ENCODE results near the gene TEDC1.

TEDC1 gene

DNA sequence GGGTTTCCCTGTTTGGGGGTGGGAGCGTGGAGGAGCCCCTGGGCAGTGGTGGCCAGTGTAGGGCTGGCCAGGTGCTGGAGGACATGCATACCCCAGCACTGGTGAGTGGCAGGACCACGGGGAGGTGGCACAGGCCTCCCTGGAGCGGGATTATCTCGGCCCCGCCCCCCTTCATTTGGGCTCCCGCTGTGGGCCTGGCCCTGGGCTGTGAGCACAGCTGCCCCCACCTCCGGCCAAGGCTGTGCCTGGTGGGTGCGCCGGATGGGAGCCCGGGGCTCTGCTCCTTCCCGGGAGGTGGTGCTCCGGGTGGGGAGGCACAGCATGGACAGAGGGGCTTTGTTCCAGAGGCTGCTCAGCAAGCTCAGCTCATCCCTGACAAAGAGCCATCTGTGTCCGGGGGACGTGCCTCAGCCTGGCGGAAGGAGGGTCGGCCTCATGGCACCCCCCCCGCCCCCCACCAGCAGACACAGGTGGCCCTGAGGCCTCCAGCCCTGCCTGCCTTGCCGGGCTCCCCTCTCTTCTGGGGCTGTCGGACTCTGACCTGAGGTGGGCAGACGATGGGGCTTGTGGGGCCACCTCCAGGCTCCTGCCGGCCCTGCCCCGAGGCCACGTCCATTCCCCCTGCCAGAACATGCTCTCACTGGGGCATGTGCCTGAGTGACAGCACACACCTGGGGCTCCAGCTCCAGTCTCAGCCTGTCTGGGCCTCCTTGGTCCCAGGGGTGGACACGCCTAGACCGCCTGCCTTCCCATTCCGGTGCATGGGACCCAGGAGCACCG, 8.4 kb downstream of the TEDC1 start:
- TF ChIP-seq, protein P1, sequence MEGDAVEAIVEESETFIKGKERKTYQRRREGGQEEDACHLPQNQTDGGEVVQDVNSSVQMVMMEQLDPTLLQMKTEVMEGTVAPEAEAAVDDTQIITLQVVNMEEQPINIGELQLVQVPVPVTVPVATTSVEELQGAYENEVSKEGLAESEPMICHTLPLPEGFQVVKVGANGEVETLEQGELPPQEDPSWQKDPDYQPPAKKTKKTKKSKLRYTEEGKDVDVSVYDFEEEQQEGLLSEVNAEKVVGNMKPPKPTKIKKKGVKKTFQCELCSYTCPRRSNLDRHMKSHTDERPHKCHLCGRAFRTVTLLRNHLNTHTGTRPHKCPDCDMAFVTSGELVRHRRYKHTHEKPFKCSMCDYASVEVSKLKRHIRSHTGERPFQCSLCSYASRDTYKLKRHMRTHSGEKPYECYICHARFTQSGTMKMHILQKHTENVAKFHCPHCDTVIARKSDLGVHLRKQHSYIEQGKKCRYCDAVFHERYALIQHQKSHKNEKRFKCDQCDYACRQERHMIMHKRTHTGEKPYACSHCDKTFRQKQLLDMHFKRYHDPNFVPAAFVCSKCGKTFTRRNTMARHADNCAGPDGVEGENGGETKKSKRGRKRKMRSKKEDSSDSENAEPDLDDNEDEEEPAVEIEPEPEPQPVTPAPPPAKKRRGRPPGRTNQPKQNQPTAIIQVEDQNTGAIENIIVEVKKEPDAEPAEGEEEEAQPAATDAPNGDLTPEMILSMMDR (IDR thresholded peaks at IDR 0.05; ENCODE audit: low read depth, low read length): no peak
- no peak overlapping the region for H3K4me3 ChIP-seq (ENCODE audit: low read depth, low read length)

DNA sequence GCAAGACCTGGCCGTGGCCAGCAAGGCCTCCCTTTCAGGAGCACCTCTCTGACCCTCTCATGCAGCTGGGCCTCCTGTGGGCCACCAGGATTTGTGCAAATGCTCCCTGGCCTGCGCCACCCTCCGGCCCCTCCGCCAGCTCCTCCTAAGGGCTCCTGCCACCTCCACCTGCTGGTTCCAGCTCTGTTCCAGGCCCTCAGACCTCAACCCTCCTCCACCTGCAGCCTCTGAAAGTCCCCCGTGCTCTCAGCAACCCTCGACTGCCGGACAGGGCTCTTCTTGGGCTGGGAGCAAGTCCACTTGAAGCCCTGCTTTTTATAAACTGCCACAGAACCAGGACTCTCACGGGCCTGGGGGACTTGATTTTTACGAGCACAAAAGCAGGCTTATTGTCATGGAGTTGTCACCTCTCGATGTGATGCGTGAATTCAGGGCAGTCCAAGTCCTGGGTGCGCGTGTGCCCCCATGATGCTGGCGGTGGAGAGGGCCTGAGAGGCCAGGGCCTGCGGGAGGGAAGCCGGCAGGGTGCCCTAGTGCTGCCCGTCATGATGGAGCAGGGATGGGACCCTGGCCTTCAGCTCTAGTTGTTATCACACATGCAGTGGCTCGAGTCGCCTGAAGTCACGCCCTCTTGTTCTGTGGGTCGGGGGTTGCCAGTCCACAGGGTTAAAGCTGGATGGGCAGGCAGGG, 9.1 kb downstream of the TEDC1 start:
- H3K4me3 ChIP-seq (ENCODE audit: low read depth, low read length): no peak overlapping the region
- TF ChIP-seq, protein P1 (IDR thresholded peaks at IDR 0.05; ENCODE audit: low read depth, low read length): no peak

DNA sequence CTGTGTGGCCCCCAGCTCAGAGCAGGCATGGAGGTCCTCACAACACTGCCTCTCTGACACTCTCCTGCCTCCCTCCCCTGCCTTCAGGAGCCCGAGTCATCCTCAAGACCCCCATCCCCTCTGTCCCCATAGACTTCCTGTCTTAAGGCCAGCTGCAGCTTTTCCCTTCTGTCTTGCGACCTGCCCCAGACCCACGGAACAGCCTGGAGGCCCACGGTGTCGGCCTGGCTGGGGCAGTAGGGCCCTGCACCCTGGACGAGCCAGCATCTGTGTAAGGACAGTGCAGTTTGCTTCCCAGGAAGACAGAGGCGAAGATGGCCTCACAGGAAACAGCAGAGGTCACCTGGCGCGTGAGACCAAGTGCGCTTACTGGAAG, 9.7 kb downstream of the TEDC1 start:
- no peak overlapping the region for H3K4me3 ChIP-seq (ENCODE audit: low read depth, low read length)
- TF ChIP-seq, protein P1 (IDR thresholded peaks at IDR 0.05; ENCODE audit: low read depth, low read length): no peak

DNA sequence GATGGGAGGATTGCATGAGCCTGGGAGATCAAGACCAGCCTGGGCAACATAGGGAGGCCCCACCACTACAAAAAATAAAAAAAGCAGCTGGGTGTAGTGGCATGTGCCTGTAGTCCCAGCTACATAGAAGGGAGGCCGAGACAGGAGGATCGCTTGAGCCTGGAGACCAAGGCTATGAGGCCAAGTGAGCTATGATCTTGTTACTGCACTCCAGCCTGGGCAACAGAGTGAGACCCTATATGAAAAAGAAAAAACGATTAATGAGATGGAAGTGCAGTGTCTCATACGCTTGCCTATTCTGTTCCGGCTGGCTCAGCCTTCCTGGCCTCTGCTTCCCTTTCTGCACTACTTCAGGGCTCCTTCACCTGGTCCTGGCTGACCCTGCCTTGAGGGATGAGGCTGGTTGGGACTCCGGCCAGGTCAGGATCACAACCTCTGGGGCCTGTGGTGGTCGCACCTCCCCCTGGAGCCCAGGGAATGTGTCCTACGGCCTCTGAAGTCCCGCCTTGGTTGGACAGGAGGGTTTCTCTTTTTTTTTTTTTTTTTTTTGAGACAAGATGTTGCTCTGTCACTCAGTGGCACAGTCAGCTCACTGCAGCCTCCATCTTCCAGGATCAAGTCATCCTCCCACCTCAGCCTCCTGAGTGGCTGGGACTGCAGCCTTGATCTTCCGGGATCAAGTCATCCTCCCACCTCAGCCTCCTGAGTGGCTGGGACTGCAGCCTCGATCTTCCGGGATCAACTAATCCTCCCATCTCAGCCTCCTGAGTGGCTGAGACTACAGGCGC, 10.7 kb downstream of the TEDC1 start:
- TF ChIP-seq, protein P1 (IDR thresholded peaks at IDR 0.05; ENCODE audit: low read depth, low read length): no peak
- H3K4me3 ChIP-seq (ENCODE audit: low read depth, low read length): no peak overlapping the region

DNA sequence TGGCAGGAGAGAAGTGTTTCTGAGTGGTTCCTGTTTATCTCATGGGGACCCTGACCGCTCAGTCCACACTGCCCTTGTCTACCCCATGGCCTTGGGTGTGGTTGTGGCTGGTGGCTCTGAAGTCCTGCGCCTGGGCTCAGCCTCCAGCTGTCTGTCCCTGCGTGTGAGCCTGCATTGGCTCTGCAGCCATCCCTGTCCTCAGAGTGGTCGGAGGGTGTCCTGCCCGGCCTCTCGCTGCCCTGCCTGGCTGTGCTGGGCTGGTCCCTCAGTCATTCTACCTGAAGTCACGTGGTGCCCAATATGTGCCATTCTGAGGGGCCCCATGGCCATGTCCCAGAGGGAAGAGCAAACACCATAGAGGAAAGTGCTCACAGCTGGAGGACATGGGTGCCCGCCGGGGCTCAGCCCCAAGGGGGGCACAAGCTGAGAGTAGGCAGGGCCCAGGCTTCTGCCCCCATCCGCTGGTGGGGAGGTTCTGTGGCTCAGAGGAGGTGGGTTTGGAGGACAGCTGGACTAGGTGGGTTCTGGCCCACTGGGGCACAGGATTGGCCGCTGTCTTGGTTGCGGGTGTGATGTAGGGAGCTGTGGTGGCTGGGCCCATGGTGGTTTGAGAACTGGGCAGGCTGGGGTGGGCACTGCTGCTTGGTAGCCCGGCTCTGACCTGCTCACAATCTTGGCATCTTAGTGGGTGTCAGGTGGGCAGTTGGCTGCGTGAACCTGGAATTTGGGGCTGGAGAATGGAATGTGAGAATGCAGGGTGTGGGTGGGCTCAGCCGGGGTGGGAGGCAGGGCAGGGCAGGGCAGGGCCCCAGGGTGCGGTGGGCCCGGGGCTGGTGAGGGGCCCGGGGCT, 11.6 kb downstream of the TEDC1 start:
- TF ChIP-seq, protein P1 (IDR thresholded peaks at IDR 0.05; ENCODE audit: low read depth, low read length): no peak
- H3K4me3 ChIP-seq (ENCODE audit: low read depth, low read length): no peak overlapping the region

DNA sequence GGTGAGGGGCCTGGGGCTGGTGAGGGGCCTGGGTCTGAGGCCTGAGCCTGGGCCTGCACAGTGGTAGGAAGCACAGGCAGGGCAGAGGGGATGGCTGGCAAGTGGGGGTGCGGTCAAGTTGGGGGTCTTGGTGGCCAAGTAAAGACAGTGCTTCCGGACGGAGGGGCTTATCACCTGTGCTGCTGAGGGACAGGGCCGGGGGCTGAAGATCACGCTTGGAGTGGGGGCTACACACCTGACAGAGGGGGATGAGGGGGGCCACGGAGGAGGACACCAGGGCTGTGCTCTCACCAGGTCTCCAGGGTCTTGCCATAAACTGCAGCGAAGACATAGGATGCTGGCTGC, 12.2 kb downstream of the TEDC1 start:
- no peak overlapping the region for H3K4me3 ChIP-seq (ENCODE audit: low read depth, low read length)
- TF ChIP-seq, protein P1 (IDR thresholded peaks at IDR 0.05; ENCODE audit: low read depth, low read length): no peak

All from WI38 (cell line).